Spleen (tissue), 7 donors: ENCODE data around the gene CYB561D1.
"Not testable (repeated sequence)": the region's sequence is repeated elsewhere in the genome, so short reads cannot be mapped to it uniquely, and the experiment has no call there.

Experiments used
- POLR2A ChIP-seq, 3 donors: fragments of 450-650 bp; IDR thresholded peaks; one replicate each; pipeline ENCODE4 v1.5.1; 2017; ENCODE audit warnings: antibody characterized with exemption in 3 of 3, mild to moderate bottlenecking in 1 of 3
- POLR2AphosphoS5 ChIP-seq, 3 donors: sonication (generic); formaldehyde crosslinking; IDR thresholded peaks; one replicate each; pipeline ENCODE4 v1.5.1; 2017; ENCODE audit warnings: antibody characterized with exemption in 3 of 3
- TF ChIP-seq, protein P1 (sequence below), 11 experiments: fragments of 200-600 bp in 7 of 11; fragments of 450-650 bp in 4 of 11; sonication (generic) in 4 of 11; IDR thresholded peaks in 8 of 11; conservative IDR thresholded peaks in 3 of 11; 1 replicate in 7 of 11; 2 replicates in 4 of 11; pipeline versions ENCODE4 v1.4.0 to v1.8.0; 2016 to 2021; ENCODE audit warnings: antibody characterized with exemption in 11 of 11, inconsistent platforms in 4 of 11, mild to moderate bottlenecking in 1 of 11
- donor health status: DM: no; HTN: no; CAD: no; lungs with moderate emphysema.
- donor health status: DM: no; HTN: no; CAD: no.
- donor health status: DM: no; HTN: no; CAD: no.

DNA sequence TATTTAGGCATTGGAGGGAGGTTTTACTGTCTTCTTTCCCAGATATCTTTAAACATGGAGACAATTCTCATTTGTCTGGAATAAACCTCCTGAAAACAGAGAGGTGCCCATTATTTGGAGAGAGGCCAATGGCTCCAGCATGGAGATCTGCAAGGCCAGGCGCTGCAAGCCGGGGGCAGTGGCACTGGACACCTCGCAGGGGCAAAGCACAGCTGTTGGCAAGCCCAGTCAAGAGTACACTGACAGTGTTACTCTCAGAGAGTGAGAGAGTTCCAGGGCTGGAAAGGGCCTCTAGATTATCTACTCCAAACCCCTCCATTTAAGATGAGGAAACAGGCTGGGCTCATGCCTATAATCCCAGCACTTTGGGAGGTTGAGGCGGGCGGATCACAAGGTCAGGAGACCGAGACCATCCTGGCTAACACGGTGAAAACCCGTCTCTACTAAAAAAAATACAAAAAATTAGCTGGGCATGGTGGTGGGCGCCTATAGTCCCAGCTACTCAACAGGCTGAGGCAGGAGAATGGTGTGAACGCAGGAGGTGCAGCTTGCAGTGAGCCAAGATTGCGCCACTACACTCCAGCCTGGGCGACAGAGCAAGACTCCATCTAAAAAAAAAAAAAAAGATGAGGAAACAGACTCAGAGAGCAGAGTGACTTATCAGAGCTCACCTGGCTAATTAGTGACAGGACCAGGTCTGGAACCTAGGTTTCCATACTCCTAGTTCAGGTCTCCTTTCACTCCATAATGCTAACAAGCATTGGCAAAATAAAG lies 20.4 kb upstream of the CYB561D1 start:
- TF ChIP-seq, protein P1, sequence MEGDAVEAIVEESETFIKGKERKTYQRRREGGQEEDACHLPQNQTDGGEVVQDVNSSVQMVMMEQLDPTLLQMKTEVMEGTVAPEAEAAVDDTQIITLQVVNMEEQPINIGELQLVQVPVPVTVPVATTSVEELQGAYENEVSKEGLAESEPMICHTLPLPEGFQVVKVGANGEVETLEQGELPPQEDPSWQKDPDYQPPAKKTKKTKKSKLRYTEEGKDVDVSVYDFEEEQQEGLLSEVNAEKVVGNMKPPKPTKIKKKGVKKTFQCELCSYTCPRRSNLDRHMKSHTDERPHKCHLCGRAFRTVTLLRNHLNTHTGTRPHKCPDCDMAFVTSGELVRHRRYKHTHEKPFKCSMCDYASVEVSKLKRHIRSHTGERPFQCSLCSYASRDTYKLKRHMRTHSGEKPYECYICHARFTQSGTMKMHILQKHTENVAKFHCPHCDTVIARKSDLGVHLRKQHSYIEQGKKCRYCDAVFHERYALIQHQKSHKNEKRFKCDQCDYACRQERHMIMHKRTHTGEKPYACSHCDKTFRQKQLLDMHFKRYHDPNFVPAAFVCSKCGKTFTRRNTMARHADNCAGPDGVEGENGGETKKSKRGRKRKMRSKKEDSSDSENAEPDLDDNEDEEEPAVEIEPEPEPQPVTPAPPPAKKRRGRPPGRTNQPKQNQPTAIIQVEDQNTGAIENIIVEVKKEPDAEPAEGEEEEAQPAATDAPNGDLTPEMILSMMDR (IDR thresholded peaks at IDR 0.05 in 8 of 11, conservative IDR thresholded peaks at IDR 0.05 in 3 of 11), result not testable (repeated sequence)
- not testable (repeated sequence) for TF ChIP-seq POLR2A, POLR2AphosphoS5 (IDR thresholded peaks at IDR 0.05)
